ENCODE data around the gene HPCAL1.

Gene HPCAL1

GRCh38 chr2:10343658-10344057 is 41.0 kb downstream of the HPCAL1 start:
- H3K4me3 ChIP-seq (ENCODE audit: low read length), result no peak overlapping the region
- no peak for TF ChIP-seq ZNF274 (IDR thresholded peaks at IDR 0.05; ENCODE audit: low read depth, low read length)

- no peak for TF ChIP-seq ZNF274 (IDR thresholded peaks at IDR 0.05; ENCODE audit: low read depth, low read length)
- no peak overlapping the region for H3K4me3 ChIP-seq (ENCODE audit: low read length)
Observed at GRCh38 chr2:10344105-10345066, 41.7 kb downstream of the HPCAL1 start.

- no peak overlapping the region for H3K4me3 ChIP-seq (ENCODE audit: low read length)
- no peak for TF ChIP-seq ZNF274 (IDR thresholded peaks at IDR 0.05; ENCODE audit: low read depth, low read length)
Observed at GRCh38 chr2:10345126-10345525, 42.4 kb downstream of the HPCAL1 start.

GRCh38 chr2:10345813-10346212 is 43.1 kb downstream of the HPCAL1 start:
- TF ChIP-seq ZNF274 (IDR thresholded peaks at IDR 0.05; ENCODE audit: low read depth, low read length), result no peak
- no peak overlapping the region for H3K4me3 ChIP-seq (ENCODE audit: low read length)

- no peak overlapping the region for H3K4me3 ChIP-seq (ENCODE audit: low read length)
- no peak for TF ChIP-seq ZNF274 (IDR thresholded peaks at IDR 0.05; ENCODE audit: low read depth, low read length)
Observed at GRCh38 chr2:10346929-10347561, 44.3 kb downstream of the HPCAL1 start.

- no peak overlapping the region for H3K4me3 ChIP-seq (ENCODE audit: low read length)
- no peak for TF ChIP-seq ZNF274 (IDR thresholded peaks at IDR 0.05; ENCODE audit: low read depth, low read length)
Observed at GRCh38 chr2:10347562-10347948, 44.9 kb downstream of the HPCAL1 start.

- H3K4me3 ChIP-seq (ENCODE audit: low read length), result no peak overlapping the region
- no peak for TF ChIP-seq ZNF274 (IDR thresholded peaks at IDR 0.05; ENCODE audit: low read depth, low read length)
Observed at GRCh38 chr2:10348891-10349290, 46.2 kb downstream of the HPCAL1 start.

- TF ChIP-seq ZNF274 (IDR thresholded peaks at IDR 0.05; ENCODE audit: low read depth, low read length), result no peak
- H3K4me3 ChIP-seq (ENCODE audit: low read length), result no peak overlapping the region
Observed at GRCh38 chr2:10350761-10351160, 48.1 kb downstream of the HPCAL1 start.

GRCh38 chr2:10352361-10352760 is 49.7 kb downstream of the HPCAL1 start:
- TF ChIP-seq ZNF274 (IDR thresholded peaks at IDR 0.05; ENCODE audit: low read depth, low read length), result no peak
- H3K4me3 ChIP-seq (ENCODE audit: low read length), result no peak overlapping the region

- no peak overlapping the region for H3K4me3 ChIP-seq (ENCODE audit: low read length)
- no peak for TF ChIP-seq ZNF274 (IDR thresholded peaks at IDR 0.05; ENCODE audit: low read depth, low read length)
Observed at GRCh38 chr2:10352972-10353371, 50.3 kb downstream of the HPCAL1 start.

GRCh38 chr2:10353931-10354330 is 51.2 kb downstream of the HPCAL1 start:
- no peak for TF ChIP-seq ZNF274 (IDR thresholded peaks at IDR 0.05; ENCODE audit: low read depth, low read length)
- no peak overlapping the region for H3K4me3 ChIP-seq (ENCODE audit: low read length)

- H3K4me3 ChIP-seq (ENCODE audit: low read length), result no peak overlapping the region
- no peak for TF ChIP-seq ZNF274 (IDR thresholded peaks at IDR 0.05; ENCODE audit: low read depth, low read length)
Observed at GRCh38 chr2:10354399-10354798, 51.7 kb downstream of the HPCAL1 start.

- no peak overlapping the region for H3K4me3 ChIP-seq (ENCODE audit: low read length)
- TF ChIP-seq ZNF274 (IDR thresholded peaks at IDR 0.05; ENCODE audit: low read depth, low read length), result no peak
Observed at GRCh38 chr2:10355471-10356438, 53.1 kb downstream of the HPCAL1 start.

- no peak overlapping the region for H3K4me3 ChIP-seq (ENCODE audit: low read length)
- TF ChIP-seq ZNF274 (IDR thresholded peaks at IDR 0.05; ENCODE audit: low read depth, low read length), result no peak
Observed at GRCh38 chr2:10356439-10356811, 53.7 kb downstream of the HPCAL1 start.

All from GM08714 (cell line).